Loucy (cell line): ENCODE data around the gene PPARG.

Experiments used
- CTCF ChIP-seq: fragments of 200-600 bp; sonication (generic); conservative IDR thresholded peaks from 2 replicates; pipeline ENCODE4 v1.5.1; 2014; ENCODE audit warnings: mild to moderate bottlenecking, antibody characterized with exemption, low read length
- EZH2phosphoT487 ChIP-seq: fragments of 200-600 bp; IDR thresholded peaks from 2 replicates; pipeline ENCODE4 v1.6.1; 2018; ENCODE audit warnings: antibody characterized with exemption, mild to moderate bottlenecking, moderate library complexity, borderline replicate concordance

- no peak for TF ChIP-seq CTCF
- TF ChIP-seq EZH2phosphoT487, result no peak
Observed at GRCh38 chr3:12473511-12473910, 184.6 kb downstream of the PPARG start.
